HG03442 (cell line): ENCODE measurements around the gene FGD3.

Experiments
- ATAC-seq: cut with Tn5 transposase; IDR thresholded peaks from one replicate; pipeline ENCODE4 v1.9.1; 2021; ENCODE audit warnings: mild to moderate bottlenecking, moderate library complexity; ENCODE audit not compliant: unreplicated experiment

FGD3 gene

GRCh38 chr9:93026640-93027039 is 79.3 kb downstream of the FGD3 start:
- ATAC-seq: no peak

- no peak for ATAC-seq
Observed at GRCh38 chr9:93027750-93028149, 80.4 kb downstream of the FGD3 start.

- no peak for ATAC-seq
Observed at GRCh38 chr9:93028448-93029006, 81.2 kb downstream of the FGD3 start.

GRCh38 chr9:93030642-93031628 is 83.6 kb downstream of the FGD3 start:
- no peak for ATAC-seq

- ATAC-seq: no peak
Observed at GRCh38 chr9:93031629-93032430, 84.5 kb downstream of the FGD3 start.

- ATAC-seq: no peak
Observed at GRCh38 chr9:93032545-93032944, 85.2 kb downstream of the FGD3 start.

- no peak for ATAC-seq
Observed at GRCh38 chr9:93033531-93033930, 86.2 kb downstream of the FGD3 start.

- no peak for ATAC-seq
Observed at GRCh38 chr9:93035106-93035660, 87.9 kb downstream of the FGD3 start.

- ATAC-seq: no peak
Observed at GRCh38 chr9:93035821-93036351, 88.6 kb downstream of the FGD3 start.

- no peak for ATAC-seq
Observed at GRCh38 chr9:93036887-93037475, 89.7 kb downstream of the FGD3 start.

GRCh38 chr9:93037476-93037971 is 90.2 kb downstream of the FGD3 start:
- no peak for ATAC-seq

GRCh38 chr9:93038918-93039317 is 91.6 kb downstream of the FGD3 start:
- ATAC-seq: no peak

- no peak for ATAC-seq
Observed at GRCh38 chr9:93039456-93039855, 92.1 kb downstream of the FGD3 start.

- ATAC-seq: no peak
Observed at GRCh38 chr9:93039976-93040375, 92.7 kb downstream of the FGD3 start.

GRCh38 chr9:93040409-93040808 is 93.1 kb downstream of the FGD3 start:
- ATAC-seq: no peak

- ATAC-seq: no peak
Observed at GRCh38 chr9:93041108-93041802, 93.9 kb downstream of the FGD3 start.

GRCh38 chr9:93043122-93043521 is 95.8 kb downstream of the FGD3 start:
- no peak for ATAC-seq

- ATAC-seq: no peak
Observed at GRCh38 chr9:93045521-93045920, 98.2 kb downstream of the FGD3 start.

GRCh38 chr9:93048566-93049448 is 101.5 kb downstream of the FGD3 start:
- ATAC-seq: no peak
